Fibroblast of lung (primary cell): ENCODE data around the gene NRGN. TPM values are rescaled to one million over a fixed set of nuclear protein-coding genes. Genes with fewer than 3 reads are reported as not detected.
A peak's percentile ranks its signal among the peaks of the same experiment; 100 is the strongest.
"Not testable (repeated sequence)": the region's sequence is repeated elsewhere in the genome, so short reads cannot be mapped to it uniquely, and the experiment has no call there.

Experiments
- DNase-seq, 2 donors: peaks; one replicate each; pipeline versions ENCODE4 v3.0.0 to v3.0.0-alpha.2; 2010; ENCODE audit warnings: low read depth in 2 of 2
- H2AFZ ChIP-seq: 2 replicates; pipeline ENCODE4 v1.5.1; 2012; ENCODE audit warnings: low read length, control low read depth, inconsistent platforms
- H3K27ac ChIP-seq: 2 replicates; pipeline ENCODE4 v1.5.1; 2011; ENCODE audit warnings: low read length, control low read depth; ENCODE audit not compliant: insufficient read depth
- H3K27me3 ChIP-seq: 2 replicates; pipeline ENCODE4 v1.5.1; 2011; ENCODE audit warnings: mild to moderate bottlenecking, low read length; ENCODE audit not compliant: control insufficient read depth, insufficient read depth
- H3K36me3 ChIP-seq: 2 replicates; pipeline ENCODE4 v1.5.1; 2011; ENCODE audit warnings: low read length; ENCODE audit not compliant: control insufficient read depth, insufficient read depth
- H3K4me1 ChIP-seq: 2 replicates; pipeline ENCODE4 v1.5.1; 2011; ENCODE audit warnings: low read length; ENCODE audit not compliant: control insufficient read depth, insufficient read depth; ENCODE audit errors: extremely low read depth
- H3K4me2 ChIP-seq: 2 replicates; pipeline ENCODE4 v1.5.1; 2011; ENCODE audit warnings: low read length, control low read depth; ENCODE audit not compliant: insufficient read depth; ENCODE audit errors: extremely low read depth
- H3K4me3 ChIP-seq, 4 experiments: fragments of 200-600 bp in 1 of 4; sonication (generic) in 1 of 4; replicated peaks in 1 of 4; 2 replicates each; pipeline ENCODE4 v1.5.1; 2011 to 2016; ENCODE audit warnings: low read length in 4 of 4, low read depth in 3 of 4, mild to moderate bottlenecking in 3 of 4, control low read depth in 2 of 4, inconsistent platforms in 1 of 4, mixed read lengths in 1 of 4; ENCODE audit not compliant: insufficient read depth in 1 of 4; ENCODE audit errors: control extremely low read depth in 1 of 4
- H3K79me2 ChIP-seq: 2 replicates; pipeline ENCODE4 v1.5.1; 2012; ENCODE audit warnings: mild to moderate bottlenecking, low read length, inconsistent platforms; ENCODE audit not compliant: control insufficient read depth, insufficient read depth
- H3K9ac ChIP-seq: 2 replicates; pipeline ENCODE4 v1.5.1; 2011; ENCODE audit warnings: mild to moderate bottlenecking, low read length, control low read depth; ENCODE audit not compliant: insufficient read depth
- H3K9me3 ChIP-seq: 2 replicates; pipeline ENCODE4 v1.5.1; 2012; ENCODE audit warnings: low read depth, low read length; ENCODE audit not compliant: control insufficient read depth, insufficient read depth
- H4K20me1 ChIP-seq: 2 replicates; pipeline ENCODE4 v1.5.1; 2011; ENCODE audit warnings: low read length; ENCODE audit not compliant: control insufficient read depth, insufficient read depth; ENCODE audit errors: extremely low read depth
- CTCF ChIP-seq, 2 donors: IDR thresholded peaks in 1 of 2; conservative IDR thresholded peaks in 1 of 2; 1 replicate in 1 of 2; 2 replicates in 1 of 2; pipeline ENCODE4 v1.5.1; 2011 to 2012; ENCODE audit warnings: low read length in 2 of 2, control low read depth in 1 of 2, inconsistent platforms in 1 of 2, low read depth in 1 of 2, mild to moderate bottlenecking in 1 of 2
- EZH2 ChIP-seq: IDR thresholded peaks from 2 replicates; pipeline ENCODE4 v1.5.1; 2012; ENCODE audit warnings: low read length, control low read depth, mild to moderate bottlenecking; ENCODE audit errors: missing control alignments
- polyA plus RNA-seq, 2 donors: library from polyadenylated mRNA; depleted of rRNA in 1 of 2; stranded (reverse) in 1 of 2; unstranded in 1 of 2; fragments of >200 nt; gene quantifications; 2 replicates each; pipeline ENCODE4 v1.2.1, GENCODE V29; 2011 to 2012; ENCODE audit warnings: missing spikeins in 1 of 2
- total RNA-seq: library from RNA; depleted of rRNA; stranded (reverse); fragments of >200 nt; gene quantifications from 2 replicates; pipeline ENCODE4 v1.2.1, GENCODE V29; 2014

NRGN gene
- total and polyA plus RNA-seq, 2 donors (not counting 1 experiment from before 2014, with no cell fraction given) = 0.17 to 4.9 TPM

- Histone ChIP-seq H2AFZ (no peak overlapping the region), H3K27me3 (no peaks in the 10 kb centered on the region), H3K79me2 (no peaks in the 10 kb centered on the region), H3K9me3 (no peaks in the 10 kb centered on the region), H3K4me3 (no peak overlapping the region), H4K20me1 (no peaks in the 10 kb centered on the region), H3K9ac (no peak overlapping the region), H3K4me1 (no peaks in the 10 kb centered on the region), H3K27ac (no peak overlapping the region), H3K4me2 (no peak overlapping the region), H3K36me3 (peaks cover 2% of the 10 kb centered on the region)
- TF ChIP-seq CTCF (conservative IDR thresholded peaks at IDR 0.05 in 1 of 2, IDR thresholded peaks at IDR 0.05 in 1 of 2; ENCODE audit: low read depth in 1 of 2, low read length in 2 of 2) (no peak), EZH2 (no peak)
- DNase-seq = no peak
Measured at GRCh38 chr11:124768914-124769313, 29.2 kb downstream of the NRGN start.

- Histone ChIP-seq H3K27me3 (no peaks in the 10 kb centered on the region), H3K4me2 (no peak overlapping the region), H3K27ac (no peak overlapping the region)
Measured at GRCh38 chr11:124769806-124770774, 30.3 kb downstream of the NRGN start.

GRCh38 chr11:124770959-124771358 is 31.2 kb downstream of the NRGN start:
- H3K4me3 ChIP-seq, H3K4me2 ChIP-seq, H3K9me3 ChIP-seq, H2AFZ ChIP-seq, H3K4me1 ChIP-seq, H3K36me3 ChIP-seq, H3K9ac ChIP-seq, H3K79me2 ChIP-seq, H3K27ac ChIP-seq, H4K20me1 ChIP-seq, H3K27me3 ChIP-seq: not testable (repeated sequence)
- peak in 1 of 2 donors; percentile 19 for DNase-seq

More at GRCh38 chr11:124769806-124770774, 30.3 kb downstream of the NRGN start:
- no peaks in the 10 kb centered on the region for H3K9me3 ChIP-seq
- no peak overlapping the region for H3K4me3 ChIP-seq
- no peaks in the 10 kb centered on the region for H3K79me2 ChIP-seq
- TF ChIP-seq CTCF (conservative IDR thresholded peaks at IDR 0.05 in 1 of 2, IDR thresholded peaks at IDR 0.05 in 1 of 2; ENCODE audit: low read depth in 1 of 2, low read length in 2 of 2) = no peak
- H3K36me3 ChIP-seq = no peaks in the 10 kb centered on the region
- H3K9ac ChIP-seq = no peak overlapping the region
- no peak overlapping the region for H2AFZ ChIP-seq
- DNase-seq = peak; percentile 36 to 61
- no peaks in the 10 kb centered on the region for H3K4me1 ChIP-seq
- H4K20me1 ChIP-seq = no peaks in the 10 kb centered on the region
